HCT116 (cell line): ENCODE data around the gene CXCL11. TPM values are rescaled to one million over a fixed set of nuclear protein-coding genes. Genes with fewer than 3 reads are reported as not detected.

Source experiments
- ATAC-seq: fragments of 200-7000 bp; cut with Tn5 transposase; 2 replicates; pipeline ENCODE4 v1.9.1; 2020; ENCODE audit warnings: mild to moderate bottlenecking, moderate library complexity
- BruUV-seq: library from RNA; stranded (reverse); fragments of 400-500 nt; replicated peaks from 2 replicates; lab custom pipeline; 2021; lab: Mats Ljungman, UMichigan
- CTCF ChIA-PET: fragments of 300-600 bp; sonication (Branson Sonifier 250); formaldehyde crosslinking; loops from one replicate; lab custom pipeline; 2021; ENCODE audit warnings: antibody characterized with exemption; lab: Charles Lee
- POLR2A ChIA-PET: fragments of 300-600, 350-600 bp; sonication (Branson Sonifier 250); formaldehyde crosslinking; loops from one replicate; lab custom pipeline; 2021; ENCODE audit warnings: antibody characterized with exemption; lab: Charles Lee
- RAD21 ChIA-PET, 2 experiments: fragments of 300-600 bp; sonication (Branson Sonifier 250); formaldehyde crosslinking; loops; one replicate each; lab custom pipeline; 2023; ENCODE audit warnings: low total read pairs in 2 of 2; ENCODE audit not compliant: uncharacterized antibody in 2 of 2, unreplicated experiment in 2 of 2, low non-redundant PET in 1 of 2; lab: Charles Lee
- DNase-seq: peaks from one replicate; pipeline ENCODE4 v3.0.0-alpha.2; 2010; ENCODE audit warnings: low read depth, low spot score
- H2AFZ ChIP-seq: fragments of 200-600 bp; shearing (Covaris generic), sonication (generic); 2 replicates; pipeline ENCODE4 v1.6.1; 2017; ENCODE audit warnings: low read depth, mixed run types, mixed read lengths, antibody characterized with exemption, low read length; ENCODE audit not compliant: poor library complexity, severe bottlenecking
- H3K27ac ChIP-seq: 2 replicates; pipeline ENCODE4 v1.5.1; 2012; ENCODE audit warnings: low read depth, low read length
- H3K27me3 ChIP-seq: fragments of 200-600 bp; sonication (generic); 2 replicates; pipeline ENCODE4 v1.6.1; 2016; ENCODE audit warnings: mixed run types, low read length, mixed read lengths; ENCODE audit not compliant: insufficient read depth
- H3K36me3 ChIP-seq, 2 experiments: fragments of 200-500 bp in 1 of 2; fragments of 200-600 bp in 1 of 2; sonication (Bioruptor generic) in 1 of 2; sonication (generic) in 1 of 2; 2 replicates each; pipeline versions ENCODE4 v1.5.1 to v1.6.1; 2014 to 2016; ENCODE audit warnings: low read length in 2 of 2, inconsistent platforms in 1 of 2, mixed read lengths in 1 of 2, mixed run types in 1 of 2; ENCODE audit not compliant: insufficient read depth in 2 of 2, control insufficient read depth in 1 of 2
- H3K4me1 ChIP-seq, 2 experiments: fragments of 200-600 bp in 1 of 2; sonication (generic) in 1 of 2; 2 replicates each; pipeline versions ENCODE4 v1.5.1 to v1.6.1; 2012 to 2017; ENCODE audit warnings: low read length in 2 of 2, inconsistent platforms in 1 of 2, mild to moderate bottlenecking in 1 of 2, mixed read lengths in 1 of 2, mixed run types in 1 of 2, moderate library complexity in 1 of 2; ENCODE audit not compliant: insufficient read depth in 2 of 2, control insufficient read depth in 1 of 2
- H3K4me2 ChIP-seq: fragments of 200-600 bp; sonication (generic); 2 replicates; pipeline ENCODE4 v1.6.1; 2017; ENCODE audit warnings: mixed run types, low read length, mixed read lengths
- H3K4me3 ChIP-seq, 2 experiments: fragments of 200-600 bp in 1 of 2; sonication (generic) in 1 of 2; replicated peaks in 1 of 2; 2 replicates each; pipeline ENCODE4 v1.5.1; 2011 to 2016; ENCODE audit warnings: low read length in 2 of 2, control low read depth in 1 of 2, low read depth in 1 of 2, mild to moderate bottlenecking in 1 of 2, mixed read lengths in 1 of 2, mixed run types in 1 of 2
- H3K79me2 ChIP-seq: fragments of 200-600 bp; sonication (generic); 2 replicates; pipeline ENCODE4 v1.6.1; 2017; ENCODE audit warnings: mild to moderate bottlenecking, mixed run types, low read length, moderate library complexity, mixed read lengths; ENCODE audit not compliant: insufficient read depth
- H3K9ac ChIP-seq: fragments of 200-600 bp; sonication (generic); 2 replicates; pipeline ENCODE4 v1.6.1; 2016; ENCODE audit warnings: low read length, mixed read lengths
- H3K9me2 ChIP-seq: fragments of 200-600 bp; sonication (generic), shearing (Covaris generic); 2 replicates; pipeline ENCODE4 v1.6.1; 2017; ENCODE audit warnings: mixed run types, mild to moderate bottlenecking, moderate library complexity; ENCODE audit not compliant: insufficient read depth
- H3K9me3 ChIP-seq, 2 experiments: fragments of 200-500 bp in 1 of 2; fragments of 200-600 bp in 1 of 2; sonication (Bioruptor generic) in 1 of 2; sonication (generic) in 1 of 2; 2 replicates each; pipeline ENCODE4 v1.6.1; 2014 to 2017; ENCODE audit warnings: low read length in 2 of 2, mixed read lengths in 2 of 2, inconsistent platforms in 1 of 2, low read depth in 1 of 2, mild to moderate bottlenecking in 1 of 2, mixed run types in 1 of 2, moderate library complexity in 1 of 2; ENCODE audit not compliant: control insufficient read depth in 1 of 2, insufficient read depth in 1 of 2
- H4K20me1 ChIP-seq: fragments of 200-600 bp; sonication (generic), shearing (Covaris generic); 2 replicates; pipeline ENCODE4 v1.6.1; 2017; ENCODE audit warnings: mixed run types, mild to moderate bottlenecking, moderate library complexity; ENCODE audit not compliant: insufficient read depth
- ATF3 ChIP-seq: IDR thresholded peaks from 2 replicates; pipeline ENCODE4 v1.6.1; 2012
- CBX3 ChIP-seq: IDR thresholded peaks from 2 replicates; pipeline ENCODE4 v1.6.1; 2012; ENCODE audit warnings: low read depth
- CEBPB ChIP-seq: IDR thresholded peaks from 2 replicates; pipeline ENCODE4 v1.6.1; 2012; ENCODE audit warnings: low read depth
- CTCF ChIP-seq, 3 experiments: fragments of 200-600 bp in 1 of 3; sonication (generic) in 1 of 3; IDR thresholded peaks in 2 of 3; conservative IDR thresholded peaks in 1 of 3; 2 replicates each; pipeline ENCODE4 v1.5.1; 2012 to 2017; ENCODE audit warnings: low read depth in 2 of 3, low read length in 2 of 3, antibody characterized with exemption in 1 of 3, borderline replicate concordance in 1 of 3, control low read depth in 1 of 3, mild to moderate bottlenecking in 1 of 3, mixed read lengths in 1 of 3, mixed run types in 1 of 3, moderate library complexity in 1 of 3; ENCODE audit not compliant: insufficient read depth in 1 of 3
- EGR1 ChIP-seq: IDR thresholded peaks from 2 replicates; pipeline ENCODE4 v1.6.1; 2012; ENCODE audit warnings: low read depth
- ELF1 ChIP-seq: IDR thresholded peaks from 2 replicates; pipeline ENCODE4 v1.6.1; 2012; ENCODE audit warnings: low read depth, borderline replicate concordance
- EZH2phosphoT487 ChIP-seq: fragments of 200-600 bp; IDR thresholded peaks from 2 replicates; pipeline ENCODE4 v1.6.1; 2018; ENCODE audit warnings: antibody characterized with exemption, borderline replicate concordance
- FOSL1 ChIP-seq: IDR thresholded peaks from 2 replicates; pipeline ENCODE4 v1.6.1; 2012; ENCODE audit warnings: low read depth
- JUND ChIP-seq: IDR thresholded peaks from 2 replicates; pipeline ENCODE4 v1.6.1; 2012
- MAX ChIP-seq: IDR thresholded peaks from 2 replicates; pipeline ENCODE4 v1.6.1; 2012
- POLR2A ChIP-seq: IDR thresholded peaks from 2 replicates; pipeline ENCODE4 v1.7.0; 2011; ENCODE audit warnings: borderline replicate concordance; ENCODE audit not compliant: insufficient read depth, insufficient read length; ENCODE audit errors: extremely low read depth
- POLR2AphosphoS5 ChIP-seq: IDR thresholded peaks from 2 replicates; pipeline ENCODE4 v1.6.1; 2011; ENCODE audit warnings: mild to moderate bottlenecking, low read depth, low read length, moderate library complexity
- RAD21 ChIP-seq: IDR thresholded peaks from 2 replicates; pipeline ENCODE4 v1.6.1; 2012; ENCODE audit warnings: low read depth, mild to moderate bottlenecking
- REST ChIP-seq: IDR thresholded peaks from 2 replicates; pipeline ENCODE4 v1.6.1; 2012; ENCODE audit warnings: low read depth
- SIN3A ChIP-seq: IDR thresholded peaks from 2 replicates; pipeline ENCODE4 v1.6.1; 2012; ENCODE audit warnings: low read depth
- SP1 ChIP-seq: IDR thresholded peaks from 2 replicates; pipeline ENCODE4 v1.6.1; 2012; ENCODE audit warnings: low read depth
- SRF ChIP-seq: IDR thresholded peaks from 2 replicates; pipeline ENCODE4 v1.6.1; 2012; ENCODE audit warnings: low read depth
- TCF7L2 ChIP-seq: IDR thresholded peaks from 2 replicates; pipeline ENCODE4 v1.7.0; 2011; ENCODE audit warnings: borderline replicate concordance, inconsistent platforms; ENCODE audit not compliant: insufficient read depth, insufficient read length; ENCODE audit errors: extremely low read depth
- YY1 ChIP-seq: IDR thresholded peaks from 2 replicates; pipeline ENCODE4 v1.6.1; 2011; ENCODE audit warnings: low read length, low read depth, moderate library complexity, mild to moderate bottlenecking; ENCODE audit not compliant: insufficient replicate concordance; ENCODE audit errors: extremely low read depth
- ZBTB33 ChIP-seq: IDR thresholded peaks from 2 replicates; pipeline ENCODE4 v1.6.1; 2011; ENCODE audit warnings: mild to moderate bottlenecking, low read length, moderate library complexity; ENCODE audit not compliant: insufficient replicate concordance; ENCODE audit errors: extremely low read depth
- intact Hi-C: fragments of 100-400 bp; cut with micrococcal nuclease; formaldehyde crosslinking; loops from 2 replicates; pipeline ENCODE4 v1.10.0; 2022
- total RNA-seq: library from RNA; stranded (reverse); gene quantifications from one replicate; pipeline ENCODE4 v1.2.1, GENCODE V29; 2021; ENCODE audit not compliant: unreplicated experiment

The CXCL11 gene
- total RNA-seq, 1 experiment from 2014 or later: not detected

GRCh38 chr4:76061421-76061820 lies 25.6 kb upstream of the CXCL11 start:
- Histone ChIP-seq H2AFZ (no peak overlapping the region), H3K27me3 (peaks cover 8% of the 10 kb centered on the region; the same call in 1 of the 2 replicates), H4K20me1 (no peaks in the 10 kb centered on the region), H3K9me2 (no peaks in the 10 kb centered on the region), H3K79me2 (no peaks in the 10 kb centered on the region), H3K4me1 (no peaks in the 10 kb centered on the region), H3K27ac (no peak overlapping the region), H3K9ac (no peak overlapping the region), H3K4me3 (no peak overlapping the region), H3K4me2 (no peak overlapping the region)
- POLR2A ChIA-PET: no interaction called here
- intact Hi-C loops: loop anchor here (5.0 kb wide), 1 partner anchor 159 kb away; the partner anchor contains the start of gene PPEF2
- BruUV-seq: no TSS peak
- ATAC-seq (no peak), DNase-seq (no peak)
- RAD21 ChIA-PET: no interaction called here
- CTCF ChIA-PET: no interaction called here
- no peak for TF ChIP-seq POLR2A
- TF ChIP-seq CTCF (IDR thresholded peaks at IDR 0.05 in 2 of 3, conservative IDR thresholded peaks at IDR 0.05 in 1 of 3; ENCODE audit: borderline replicate concordance in 1 of 3, insufficient read depth in 1 of 3, low read depth in 2 of 3, low read length in 2 of 3): no peak
- TF ChIP-seq ATF3: no peak
- TF ChIP-seq ZBTB33: no peak
- TF ChIP-seq ELF1: no peak
- no peak for TF ChIP-seq JUND
- TF ChIP-seq EGR1: no peak
- no peak for TF ChIP-seq RAD21
- no peak for TF ChIP-seq CEBPB
- TF ChIP-seq FOSL1: no peak
- no peak for TF ChIP-seq MAX
- no peak for TF ChIP-seq EZH2phosphoT487
- TF ChIP-seq SRF: no peak
- TF ChIP-seq SP1: no peak
- TF ChIP-seq CBX3: no peak
- no peak for TF ChIP-seq TCF7L2
- TF ChIP-seq YY1: no peak
- no peak for TF ChIP-seq SIN3A
- no peak for TF ChIP-seq POLR2AphosphoS5
- TF ChIP-seq REST: no peak
- TF ChIP-seq, all 23 proteins: peak for 0
- H3K9me3 ChIP-seq: no peaks in the 10 kb centered on the region
- H3K36me3 ChIP-seq: no peaks in the 10 kb centered on the region
